ENCODE measurements around the gene MKRN2OS. TPM values are rescaled to one million over a fixed set of nuclear protein-coding genes. Genes with fewer than 3 reads are reported as not detected.

The MKRN2OS gene
- total RNA-seq, 1 experiment from 2014 or later, result not detected

DNA sequence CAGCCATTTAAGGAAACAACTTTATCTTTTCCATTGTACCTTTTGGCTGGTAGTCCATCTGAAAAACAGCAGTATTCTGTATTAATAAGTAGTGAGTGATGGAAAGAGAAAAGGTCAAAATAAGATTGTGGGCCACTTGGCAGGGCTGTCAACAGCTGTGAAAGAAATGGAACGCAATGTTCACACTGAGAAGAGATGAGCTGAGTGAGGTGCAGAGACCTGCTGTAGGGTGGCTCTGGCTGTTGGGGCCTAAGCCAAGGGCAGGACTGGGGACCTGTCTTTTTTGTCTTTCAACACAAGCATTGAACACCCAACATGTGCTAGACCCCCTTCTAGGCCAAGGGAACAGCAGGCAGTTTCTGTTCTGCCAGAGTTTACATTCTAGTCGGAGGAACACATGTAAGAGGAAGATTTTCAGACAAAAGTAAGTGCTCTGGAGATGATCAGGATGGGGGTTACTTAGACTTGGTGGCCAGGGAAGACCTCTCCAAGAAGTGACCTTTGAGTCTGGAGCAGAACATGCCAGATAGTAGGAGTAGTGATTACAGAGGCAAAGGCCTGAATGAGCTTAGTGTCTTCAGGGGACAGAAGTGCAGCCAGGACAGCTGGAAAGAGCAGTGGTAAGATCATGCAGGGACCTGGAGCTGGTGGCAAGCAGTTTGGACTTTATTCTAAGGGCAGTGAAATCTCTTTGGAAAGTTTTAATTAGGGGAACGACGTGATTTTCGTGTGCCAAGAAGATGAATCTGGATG, 31.4 kb downstream of the MKRN2OS start:
- TF ChIP-seq JAZF1 (CRISPR knock-in tag; IDR thresholded peaks at IDR 0.05) (no peak), RELA (CRISPR knock-in tag; IDR thresholded peaks at IDR 0.05; ENCODE audit: borderline replicate concordance) (no peak), RORB (CRISPR knock-in tag; IDR thresholded peaks at IDR 0.05) (no peak), ETV6 (CRISPR knock-in tag; IDR thresholded peaks at IDR 0.05) (no peak), ELF4 (CRISPR knock-in tag; IDR thresholded peaks at IDR 0.05; ENCODE audit: low read depth) (no peak), ZNF671 (CRISPR knock-in tag; IDR thresholded peaks at IDR 0.05) (no peak), ZNF232 (CRISPR knock-in tag; IDR thresholded peaks at IDR 0.05) (no peak)
- TF ChIP-seq, protein P1, sequence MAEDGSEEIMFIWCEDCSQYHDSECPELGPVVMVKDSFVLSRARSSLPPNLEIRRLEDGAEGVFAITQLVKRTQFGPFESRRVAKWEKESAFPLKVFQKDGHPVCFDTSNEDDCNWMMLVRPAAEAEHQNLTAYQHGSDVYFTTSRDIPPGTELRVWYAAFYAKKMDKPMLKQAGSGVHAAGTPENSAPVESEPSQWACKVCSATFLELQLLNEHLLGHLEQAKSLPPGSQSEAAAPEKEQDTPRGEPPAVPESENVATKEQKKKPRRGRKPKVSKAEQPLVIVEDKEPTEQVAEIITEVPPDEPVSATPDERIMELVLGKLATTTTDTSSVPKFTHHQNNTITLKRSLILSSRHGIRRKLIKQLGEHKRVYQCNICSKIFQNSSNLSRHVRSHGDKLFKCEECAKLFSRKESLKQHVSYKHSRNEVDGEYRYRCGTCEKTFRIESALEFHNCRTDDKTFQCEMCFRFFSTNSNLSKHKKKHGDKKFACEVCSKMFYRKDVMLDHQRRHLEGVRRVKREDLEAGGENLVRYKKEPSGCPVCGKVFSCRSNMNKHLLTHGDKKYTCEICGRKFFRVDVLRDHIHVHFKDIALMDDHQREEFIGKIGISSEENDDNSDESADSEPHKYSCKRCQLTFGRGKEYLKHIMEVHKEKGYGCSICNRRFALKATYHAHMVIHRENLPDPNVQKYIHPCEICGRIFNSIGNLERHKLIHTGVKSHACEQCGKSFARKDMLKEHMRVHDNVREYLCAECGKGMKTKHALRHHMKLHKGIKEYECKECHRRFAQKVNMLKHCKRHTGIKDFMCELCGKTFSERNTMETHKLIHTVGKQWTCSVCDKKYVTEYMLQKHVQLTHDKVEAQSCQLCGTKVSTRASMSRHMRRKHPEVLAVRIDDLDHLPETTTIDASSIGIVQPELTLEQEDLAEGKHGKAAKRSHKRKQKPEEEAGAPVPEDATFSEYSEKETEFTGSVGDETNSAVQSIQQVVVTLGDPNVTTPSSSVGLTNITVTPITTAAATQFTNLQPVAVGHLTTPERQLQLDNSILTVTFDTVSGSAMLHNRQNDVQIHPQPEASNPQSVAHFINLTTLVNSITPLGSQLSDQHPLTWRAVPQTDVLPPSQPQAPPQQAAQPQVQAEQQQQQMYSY (CRISPR knock-in tag; IDR thresholded peaks at IDR 0.05), result no peak
- TF ChIP-seq, protein P2, sequence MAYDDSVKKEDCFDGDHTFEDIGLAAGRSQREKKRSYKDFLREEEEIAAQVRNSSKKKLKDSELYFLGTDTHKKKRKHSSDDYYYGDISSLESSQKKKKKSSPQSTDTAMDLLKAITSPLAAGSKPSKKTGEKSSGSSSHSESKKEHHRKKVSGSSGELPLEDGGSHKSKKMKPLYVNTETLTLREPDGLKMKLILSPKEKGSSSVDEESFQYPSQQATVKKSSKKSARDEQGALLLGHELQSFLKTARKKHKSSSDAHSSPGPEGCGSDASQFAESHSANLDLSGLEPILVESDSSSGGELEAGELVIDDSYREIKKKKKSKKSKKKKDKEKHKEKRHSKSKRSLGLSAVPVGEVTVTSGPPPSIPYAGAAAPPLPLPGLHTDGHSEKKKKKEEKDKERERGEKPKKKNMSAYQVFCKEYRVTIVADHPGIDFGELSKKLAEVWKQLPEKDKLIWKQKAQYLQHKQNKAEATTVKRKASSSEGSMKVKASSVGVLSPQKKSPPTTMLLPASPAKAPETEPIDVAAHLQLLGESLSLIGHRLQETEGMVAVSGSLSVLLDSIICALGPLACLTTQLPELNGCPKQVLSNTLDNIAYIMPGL (CRISPR knock-in tag; IDR thresholded peaks at IDR 0.05), result no peak
- TF ChIP-seq, protein P3, sequence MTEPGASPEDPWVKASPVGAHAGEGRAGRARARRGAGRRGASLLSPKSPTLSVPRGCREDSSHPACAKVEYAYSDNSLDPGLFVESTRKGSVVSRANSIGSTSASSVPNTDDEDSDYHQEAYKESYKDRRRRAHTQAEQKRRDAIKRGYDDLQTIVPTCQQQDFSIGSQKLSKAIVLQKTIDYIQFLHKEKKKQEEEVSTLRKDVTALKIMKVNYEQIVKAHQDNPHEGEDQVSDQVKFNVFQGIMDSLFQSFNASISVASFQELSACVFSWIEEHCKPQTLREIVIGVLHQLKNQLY (CRISPR knock-in tag; IDR thresholded peaks at IDR 0.05), result no peak
- TF ChIP-seq, protein P4, sequence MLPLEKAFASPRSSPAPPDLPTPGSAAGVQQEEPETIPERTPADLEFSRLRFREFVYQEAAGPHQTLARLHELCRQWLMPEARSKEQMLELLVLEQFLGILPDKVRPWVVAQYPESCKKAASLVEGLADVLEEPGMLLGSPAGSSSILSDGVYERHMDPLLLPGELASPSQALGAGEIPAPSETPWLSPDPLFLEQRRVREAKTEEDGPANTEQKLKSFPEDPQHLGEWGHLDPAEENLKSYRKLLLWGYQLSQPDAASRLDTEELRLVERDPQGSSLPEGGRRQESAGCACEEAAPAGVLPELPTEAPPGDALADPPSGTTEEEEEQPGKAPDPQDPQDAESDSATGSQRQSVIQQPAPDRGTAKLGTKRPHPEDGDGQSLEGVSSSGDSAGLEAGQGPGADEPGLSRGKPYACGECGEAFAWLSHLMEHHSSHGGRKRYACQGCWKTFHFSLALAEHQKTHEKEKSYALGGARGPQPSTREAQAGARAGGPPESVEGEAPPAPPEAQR (CRISPR knock-in tag; IDR thresholded peaks at IDR 0.05), result no peak
- TF ChIP-seq, protein P5, sequence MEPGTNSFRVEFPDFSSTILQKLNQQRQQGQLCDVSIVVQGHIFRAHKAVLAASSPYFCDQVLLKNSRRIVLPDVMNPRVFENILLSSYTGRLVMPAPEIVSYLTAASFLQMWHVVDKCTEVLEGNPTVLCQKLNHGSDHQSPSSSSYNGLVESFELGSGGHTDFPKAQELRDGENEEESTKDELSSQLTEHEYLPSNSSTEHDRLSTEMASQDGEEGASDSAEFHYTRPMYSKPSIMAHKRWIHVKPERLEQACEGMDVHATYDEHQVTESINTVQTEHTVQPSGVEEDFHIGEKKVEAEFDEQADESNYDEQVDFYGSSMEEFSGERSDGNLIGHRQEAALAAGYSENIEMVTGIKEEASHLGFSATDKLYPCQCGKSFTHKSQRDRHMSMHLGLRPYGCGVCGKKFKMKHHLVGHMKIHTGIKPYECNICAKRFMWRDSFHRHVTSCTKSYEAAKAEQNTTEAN (CRISPR knock-in tag; IDR thresholded peaks at IDR 0.05), result no peak
- TF ChIP-seq, protein P6, sequence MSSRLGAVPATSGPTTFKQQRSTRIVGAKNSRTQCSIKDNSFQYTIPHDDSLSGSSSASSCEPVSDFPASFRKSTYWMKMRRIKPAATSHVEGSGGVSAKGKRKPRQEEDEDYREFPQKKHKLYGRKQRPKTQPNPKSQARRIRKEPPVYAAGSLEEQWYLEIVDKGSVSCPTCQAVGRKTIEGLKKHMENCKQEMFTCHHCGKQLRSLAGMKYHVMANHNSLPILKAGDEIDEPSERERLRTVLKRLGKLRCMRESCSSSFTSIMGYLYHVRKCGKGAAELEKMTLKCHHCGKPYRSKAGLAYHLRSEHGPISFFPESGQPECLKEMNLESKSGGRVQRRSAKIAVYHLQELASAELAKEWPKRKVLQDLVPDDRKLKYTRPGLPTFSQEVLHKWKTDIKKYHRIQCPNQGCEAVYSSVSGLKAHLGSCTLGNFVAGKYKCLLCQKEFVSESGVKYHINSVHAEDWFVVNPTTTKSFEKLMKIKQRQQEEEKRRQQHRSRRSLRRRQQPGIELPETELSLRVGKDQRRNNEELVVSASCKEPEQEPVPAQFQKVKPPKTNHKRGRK (CRISPR knock-in tag; IDR thresholded peaks at IDR 0.05; ENCODE audit: borderline replicate concordance), result no peak
- Mint-ChIP-seq H3K9me3 (no peaks in the 10 kb centered on the region), H3K36me3 (peaks cover 9% of the 10 kb centered on the region), H3K27me3 (ENCODE audit: low read depth) (no peaks in the 10 kb centered on the region), H3K4me1 (no peaks in the 10 kb centered on the region), H3K4me3 (no peak overlapping the region), H3K27ac (no peak overlapping the region)
- POLR2A ChIA-PET, result no interaction called here
- DNase-seq (ENCODE audit: low spot score) (no peak), ATAC-seq (no peak)
- CTCF ChIA-PET, result no interaction called here

Data from WTC11 (cell line).